HG02885 (cell line): ENCODE measurements around the gene ALK.

ENCODE experiments used
- ATAC-seq: cut with Tn5 transposase; IDR thresholded peaks from one replicate; pipeline ENCODE4 v1.9.1; 2021; ENCODE audit warnings: mild to moderate bottlenecking; ENCODE audit not compliant: unreplicated experiment, poor library complexity

Gene ALK

DNA sequence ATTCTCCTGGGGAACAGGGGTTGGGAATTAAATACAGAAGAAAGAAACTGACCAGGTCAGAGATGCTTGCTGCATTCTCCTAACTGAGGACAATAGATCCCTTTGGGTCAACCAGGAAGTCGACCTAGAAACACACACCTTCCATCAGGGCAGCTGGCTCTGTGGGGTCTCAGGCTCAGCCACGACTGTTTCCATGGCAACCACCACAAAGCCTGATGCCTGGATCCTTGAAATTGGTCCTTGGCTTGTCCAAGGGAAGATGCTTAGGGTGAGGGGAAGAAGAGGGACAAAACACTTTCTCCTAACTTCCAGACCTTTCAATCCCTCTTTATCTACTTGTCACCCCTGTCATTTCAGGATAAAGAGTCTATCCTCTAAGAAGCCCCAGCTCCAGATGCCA is 194.4 kb downstream of the ALK start:
- no peak for ATAC-seq

GRCh38 chr2:29725610-29726009 is 195.8 kb downstream of the ALK start:
- no peak for ATAC-seq

- ATAC-seq: peak; percentile 38
Measured at GRCh38 chr2:29724282-29724681, 197.1 kb downstream of the ALK start.

- peak; percentile 89 for ATAC-seq
Measured at GRCh38 chr2:29723255-29724001, 198.0 kb downstream of the ALK start.

GRCh38 chr2:29719639-29720038 is 201.7 kb downstream of the ALK start:
- ATAC-seq: no peak

DNA sequence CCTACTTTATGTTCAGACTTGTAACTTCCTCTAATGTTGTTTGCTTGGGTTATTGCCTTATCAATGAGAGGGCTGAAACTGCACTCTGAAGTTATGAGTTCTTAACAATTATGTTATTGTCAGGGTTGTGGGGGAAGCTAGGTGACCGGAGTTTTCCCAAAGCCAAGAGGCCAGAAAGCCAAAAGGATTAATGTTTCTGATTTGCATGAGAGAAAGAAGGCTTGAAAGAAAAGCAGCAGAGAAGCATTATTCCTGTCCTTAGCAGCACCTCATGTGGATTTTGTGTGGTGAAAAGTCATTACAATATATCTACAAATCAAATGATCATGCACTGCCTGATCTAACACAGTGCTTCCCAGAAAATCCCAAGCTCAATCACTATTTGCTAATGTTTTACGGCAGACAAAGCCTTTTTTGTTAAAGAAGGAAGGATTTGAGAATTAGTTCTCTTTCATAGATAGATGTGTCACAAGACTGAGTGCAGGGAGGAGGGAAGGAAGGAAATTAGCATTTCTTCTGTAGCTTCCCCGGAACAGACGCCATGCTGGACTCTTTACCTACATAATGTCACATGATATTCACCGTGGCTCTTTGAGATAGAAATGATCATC is 203.2 kb downstream of the ALK start:
- no peak for ATAC-seq

DNA sequence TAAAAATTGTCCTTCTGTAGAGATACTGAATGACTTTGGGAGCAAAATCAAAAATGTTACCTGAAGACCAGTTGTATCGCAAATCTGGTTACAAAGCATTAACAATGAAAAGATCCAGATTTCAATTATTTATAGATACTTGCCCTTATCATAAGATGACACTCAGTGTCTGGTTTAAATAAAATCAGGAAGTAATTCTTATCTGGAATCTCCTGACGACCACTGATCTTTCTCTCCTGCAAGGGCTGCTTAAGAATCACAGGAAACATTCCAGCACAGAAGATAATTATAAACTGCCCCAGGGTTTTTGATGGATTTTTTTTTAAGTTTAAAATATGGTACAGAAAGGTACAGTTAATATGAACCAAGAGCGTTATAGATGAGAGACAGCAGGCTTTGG is 205.7 kb downstream of the ALK start:
- no peak for ATAC-seq

- ATAC-seq: no peak
Measured at GRCh38 chr2:29714333-29714732, 207.1 kb downstream of the ALK start.

GRCh38 chr2:29706171-29706720 is 215.1 kb downstream of the ALK start:
- ATAC-seq: no peak

DNA sequence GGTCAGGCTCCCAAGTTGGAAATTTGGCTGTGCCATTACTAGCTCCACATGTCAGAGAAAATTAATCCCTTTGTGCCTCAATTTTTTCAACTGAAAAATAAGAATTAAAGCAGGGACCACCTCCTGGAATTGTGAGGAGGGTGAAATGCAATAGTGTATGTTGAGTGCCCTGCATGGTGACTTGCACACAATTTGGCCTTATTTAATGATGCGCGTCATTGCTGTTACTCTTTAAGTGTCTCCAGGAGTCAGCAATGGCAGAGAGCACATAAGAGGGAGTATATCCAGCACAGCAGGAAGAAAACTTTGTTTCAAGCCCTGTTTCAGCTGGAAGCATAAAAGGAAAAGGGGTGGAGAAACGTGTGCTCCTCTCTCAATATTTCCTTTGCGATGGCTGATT is 215.8 kb downstream of the ALK start:
- no peak for ATAC-seq

DNA sequence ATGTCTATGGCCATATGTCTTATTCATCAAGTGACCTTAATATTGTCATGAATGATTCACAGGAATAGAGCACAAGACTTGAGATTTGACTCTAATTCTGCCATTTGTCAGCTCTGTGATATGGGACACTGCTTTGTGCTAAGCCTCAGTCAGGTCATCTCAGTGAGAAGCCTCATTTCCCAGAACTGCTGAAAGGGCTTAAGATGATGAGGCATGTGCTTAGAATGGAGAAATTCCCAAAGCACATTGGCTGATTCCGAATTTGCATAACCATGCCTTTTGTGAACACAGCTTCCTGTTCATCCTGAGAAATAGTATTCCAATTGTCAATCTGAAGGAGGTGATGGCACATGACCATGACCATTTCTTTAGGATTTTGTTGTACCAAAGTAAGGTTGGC is 218.1 kb downstream of the ALK start:
- ATAC-seq: no peak

DNA sequence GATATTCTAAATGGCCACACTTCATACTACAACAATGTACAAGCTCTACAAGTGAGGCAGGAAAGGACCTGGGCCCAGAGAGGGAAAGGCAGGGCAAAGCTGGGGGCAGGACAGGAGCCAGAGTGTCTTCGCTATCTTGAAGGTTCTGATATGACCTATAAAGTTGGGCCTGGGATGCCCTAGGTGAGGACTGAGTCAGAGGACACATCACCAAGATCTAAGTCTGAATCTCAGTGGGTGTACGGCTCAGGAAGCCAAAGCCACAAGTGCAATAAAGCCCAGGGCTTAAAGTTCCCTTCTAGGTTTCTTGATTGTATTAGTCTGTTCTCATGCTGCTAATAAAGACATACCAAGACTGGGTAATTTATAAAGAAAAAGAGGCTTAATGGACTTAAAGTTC is 219.1 kb downstream of the ALK start:
- no peak for ATAC-seq

GRCh38 chr2:29700560-29700959 is 220.8 kb downstream of the ALK start:
- ATAC-seq: no peak

GRCh38 chr2:29699045-29699444 is 222.3 kb downstream of the ALK start:
- no peak for ATAC-seq

GRCh38 chr2:29698216-29698615 is 223.2 kb downstream of the ALK start:
- no peak for ATAC-seq

- no peak for ATAC-seq
Measured at GRCh38 chr2:29697715-29698114, 223.7 kb downstream of the ALK start.

- ATAC-seq: no peak
Measured at GRCh38 chr2:29697181-29697580, 224.2 kb downstream of the ALK start.

GRCh38 chr2:29694741-29695140 is 226.6 kb downstream of the ALK start:
- no peak for ATAC-seq

- ATAC-seq: no peak
Measured at GRCh38 chr2:29691391-29691950, 229.9 kb downstream of the ALK start.

DNA sequence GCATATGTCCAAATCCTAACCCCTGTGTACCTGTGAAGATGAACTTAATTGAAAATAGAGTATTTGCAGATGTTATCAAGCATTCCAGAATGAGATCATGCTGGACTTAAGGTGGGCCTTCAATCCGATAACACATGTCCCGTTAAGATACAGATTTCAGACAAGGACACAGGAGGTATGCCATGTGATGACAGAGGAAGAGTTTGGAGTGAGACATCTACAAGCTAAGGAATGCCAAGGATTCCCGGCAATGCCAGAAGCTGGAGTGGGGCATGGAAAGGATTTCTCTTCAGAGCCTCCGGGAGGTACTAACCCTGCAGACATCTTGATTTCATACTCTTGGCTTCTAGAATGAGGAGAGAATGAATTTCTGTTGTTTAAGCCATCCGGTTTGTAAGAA is 231.7 kb downstream of the ALK start:
- ATAC-seq: no peak

GRCh38 chr2:29688429-29688828 is 233.0 kb downstream of the ALK start:
- no peak for ATAC-seq

DNA sequence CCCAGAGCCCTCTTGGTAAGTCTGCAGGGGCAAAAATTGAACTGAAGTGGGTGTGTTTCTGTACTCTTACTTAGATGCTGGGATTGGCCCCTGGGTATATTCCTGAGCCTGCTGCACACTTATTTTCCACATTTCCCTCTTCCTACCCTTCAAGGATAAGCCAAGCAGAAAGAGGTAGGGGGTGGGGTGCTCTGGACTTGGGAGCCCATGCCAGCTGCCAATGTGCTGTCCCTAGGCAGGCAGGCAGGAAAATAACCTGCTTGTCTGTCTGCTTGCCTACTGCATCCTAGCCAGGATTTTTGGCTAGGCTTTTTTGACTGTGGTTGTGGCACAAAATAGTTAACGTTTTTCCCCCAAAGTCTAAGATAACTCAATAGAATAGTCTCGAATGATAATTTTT is 234.3 kb downstream of the ALK start:
- ATAC-seq: no peak
